K562 (cell line): ENCODE results near the gene TBL1XR1. TPM values are rescaled to one million over a fixed set of nuclear protein-coding genes. Genes with fewer than 3 reads are reported as not detected.
"Not testable (repeated sequence)": the region's sequence is repeated elsewhere in the genome, so short reads cannot be mapped to it uniquely, and the experiment has no call there.

Experiments used
- ATAC-seq: fragments of 200-7000 bp; cut with Tn5 transposase; 3 replicates; pipeline ENCODE4 v1.9.1; 2020; ENCODE audit warnings: moderate library complexity
- BruUV-seq: library from RNA; stranded (reverse); fragments of 400-500 nt; replicated peaks from 2 replicates; lab custom pipeline; 2021; lab: Mats Ljungman, UMichigan
- CTCF ChIA-PET: fragments of 300-600 bp; formaldehyde crosslinking; extraction: SDS; loops from one replicate; lab custom pipeline; 2021; ENCODE audit warnings: low intra/inter-chr PET ratio; lab: Yijun Ruan, JAX
- POLR2A ChIA-PET: fragments of 300-600, 350-650 bp; sonication (Branson Sonifier 250); formaldehyde crosslinking; extraction: SDS; loops from one replicate; lab custom pipeline; 2021; ENCODE audit warnings: antibody characterized with exemption, inconsistent platforms; lab: Yijun Ruan, JAX
- DNase-seq, 4 experiments: peaks; one replicate each; pipeline versions ENCODE4 v3.0.0 to v3.0.0-alpha.2; 2011 to 2018; ENCODE audit warnings: low spot score in 3 of 4, mixed read lengths in 3 of 4; ENCODE audit errors: extremely low read depth in 1 of 4
- FAIRE-seq: peaks from 2 replicates; lab custom pipeline; 2011; peaks lifted over from hg19 to GRCh38; lab: Jason Lieb, UNC
- H2AFZ ChIP-seq: 2 replicates; pipeline ENCODE4 v1.6.0; 2011; ENCODE audit warnings: low read depth, low read length, control low read depth, inconsistent platforms
- H3K27ac ChIP-seq: fragments of 200-600 bp; 3 replicates; pipeline ENCODE4 v1.8.0; 2011; ENCODE audit warnings: low read depth, mild to moderate bottlenecking, control low read depth, inconsistent platforms, low read length, moderate library complexity, mixed read lengths; ENCODE audit errors: extremely low read depth
- H3K27me3 ChIP-seq, 2 experiments: fragments of 300-600 bp in 1 of 2; 2 replicates in 1 of 2; 3 replicates in 1 of 2; pipeline versions ENCODE4 v1.6.0 to v1.8.0; 2011; ENCODE audit warnings: inconsistent platforms in 2 of 2, low read length in 2 of 2, mild to moderate bottlenecking in 1 of 2, mixed read lengths in 1 of 2, moderate library complexity in 1 of 2; ENCODE audit not compliant: control insufficient read depth in 2 of 2, insufficient read depth in 2 of 2
- H3K36me3 ChIP-seq: fragments of 300-600 bp; 3 replicates; pipeline ENCODE4 v1.8.0; 2011; ENCODE audit warnings: mild to moderate bottlenecking, low read length, inconsistent platforms; ENCODE audit not compliant: control insufficient read depth, insufficient read depth
- H3K4me1 ChIP-seq, 2 experiments: fragments of 200-600 bp in 1 of 2; replicated peaks in 1 of 2; 2 replicates in 1 of 2; 3 replicates in 1 of 2; pipeline versions ENCODE4 v1.5.1 to v1.8.0; 2011; ENCODE audit warnings: inconsistent platforms in 2 of 2, low read length in 2 of 2, mild to moderate bottlenecking in 1 of 2, mixed read lengths in 1 of 2, moderate library complexity in 1 of 2; ENCODE audit not compliant: control insufficient read depth in 2 of 2, insufficient read depth in 2 of 2
- H3K4me2 ChIP-seq: 2 replicates; pipeline ENCODE4 v1.6.1; 2011; ENCODE audit warnings: low read length, control low read depth, inconsistent platforms, mixed read lengths; ENCODE audit not compliant: insufficient read depth
- H3K4me3 ChIP-seq: fragments of 200-600 bp; sonication (generic), shearing (Covaris generic); 2 replicates; pipeline ENCODE4 v1.5.1; 2016; ENCODE audit warnings: control low read depth, inconsistent platforms
- H3K79me2 ChIP-seq: fragments of 200-600 bp; 3 replicates; pipeline ENCODE4 v1.8.0; 2011; ENCODE audit warnings: low read length, inconsistent platforms; ENCODE audit not compliant: control insufficient read depth, insufficient read depth
- H3K9ac ChIP-seq, 2 experiments: 2 replicates each; pipeline versions ENCODE4 v1.6.0 to v1.6.1; 2011; ENCODE audit warnings: low read depth in 2 of 2, low read length in 2 of 2, control low read depth in 1 of 2, inconsistent platforms in 1 of 2, mild to moderate bottlenecking in 1 of 2, mixed read lengths in 1 of 2; ENCODE audit not compliant: insufficient read depth in 1 of 2
- H3K9me1 ChIP-seq: one replicate; pipeline ENCODE4 v1.6.0; 2011; ENCODE audit warnings: inconsistent platforms, mild to moderate bottlenecking, low read length, moderate library complexity; ENCODE audit not compliant: control insufficient read depth, insufficient read depth
- H3K9me3 ChIP-seq: replicated peaks from 2 replicates; pipeline ENCODE4 v1.5.1; 2011; ENCODE audit warnings: low read depth, low read length, inconsistent platforms; ENCODE audit not compliant: control insufficient read depth, insufficient read depth
- H4K20me1 ChIP-seq: replicated peaks from 2 replicates; pipeline ENCODE4 v1.6.1; 2011; ENCODE audit warnings: low read length, inconsistent platforms, mixed read lengths; ENCODE audit not compliant: control insufficient read depth, insufficient read depth
- C11orf30 ChIP-seq: fragments of 450-650 bp; IDR thresholded peaks from 2 replicates; pipeline ENCODE4 v1.6.1; 2016; ENCODE audit warnings: low read depth, mild to moderate bottlenecking
- ETV1 ChIP-seq: fragments of 450-650 bp; conservative IDR thresholded peaks from 2 replicates; pipeline ENCODE4 v1.6.1; 2016; ENCODE audit warnings: missing genetic modification characterization, control low read depth, low read depth, missing compliant biosample characterization
- LARP7 ChIP-seq: fragments of 450-650 bp; IDR thresholded peaks from 2 replicates; pipeline ENCODE4 v1.6.1; 2016
- SAFB2 ChIP-seq: fragments of 200-400 bp; formaldehyde crosslinking; IDR thresholded peaks from 2 replicates; pipeline ENCODE4 v1.6.1; 2018; ENCODE audit warnings: borderline replicate concordance, low read length, low read depth, moderate library complexity; ENCODE audit not compliant: severe bottlenecking
- WGBS: fragments of 100-300 bp; shearing (Covaris generic); methylation state at CpG from one replicate; pipeline ENCODE4 v1.1.6; 2016; ENCODE audit warnings: low coverage, mixed read lengths; ENCODE audit not compliant: insufficient coverage; ENCODE audit errors: missing lambda C conversion rate; 5-methylcytosine and 5-hydroxymethylcytosine counted together
- in situ Hi-C: fragments of 300-500 bp; cut with MboI; formaldehyde crosslinking; loops from 4 replicates; pipeline ENCODE4 v1.15.0; 2018; ENCODE audit warnings: inconsistent platforms, mixed read lengths
- intact Hi-C: fragments of 100-400 bp; cut with micrococcal nuclease; formaldehyde crosslinking; loops from 2 replicates; pipeline ENCODE4 v1.14.2; 2022
- polyA plus RNA-seq, 8 experiments: library from polyadenylated mRNA; depleted of rRNA in 4 of 8; stranded (reverse) in 5 of 8; unstranded in 3 of 8; fragments of >200 nt; fragmentation: Nextera tagmentation in 2 of 8; fragmentation: Illumina TruSeq in 1 of 8; extraction: Ambion mirVana in 2 of 8; extraction: Trizol in 1 of 8; gene quantifications; 2 replicates each; pipeline versions ENCODE4 v1.2.1 to v1.2.3, GENCODE V29; 2011 to 2014; ENCODE audit warnings: inconsistent platforms in 1 of 8, missing spikeins in 1 of 8
- total RNA-seq, 7 experiments: library from RNA; depleted of rRNA in 6 of 7; stranded (reverse); fragments of >200 nt in 6 of 7; fragmentation: Illumina TruSeq in 2 of 7; extraction: Trizol in 2 of 7; gene quantifications; 2 replicates each; pipeline versions ENCODE4 v1.2.1 to v1.2.3, GENCODE V29; 2011 to 2021; ENCODE audit warnings: low replicate concordance in 1 of 7

The TBL1XR1 gene
- total and polyA plus RNA-seq, 9 of the 15 experiments (the other 6 are each of a cell fraction or from before 2014, with no cell fraction given), result 19.6 to 171 (median 83.3) TPM

- CTCF ChIA-PET, result interaction anchor here (0.7 kb wide), 2 partner anchors 22 to 74 kb away, joined by 3 read pairs; no protein-coding TSS in a partner anchor
These were observed 58.1 kb downstream of the TBL1XR1 start for GRCh38 chr3:177139220-177139619.

GRCh38 chr3:177137774-177138705 is 59.2 kb downstream of the TBL1XR1 start:
- Histone ChIP-seq H3K27me3 (no peaks in the 10 kb centered on the region), H2AFZ (no peak overlapping the region), H3K9me3 (no peaks in the 10 kb centered on the region), H3K36me3 (peaks cover 12% of the 10 kb centered on the region; the same call in 2 of the 3 replicates), H3K4me1 (peaks cover 0 to 11% of the 10 kb centered on the region in 2 experiments; a peak in 2 of 5 replicates), H3K4me3 (no peak overlapping the region), H3K27ac (no peak overlapping the region), H4K20me1 (peaks cover 7% of the 10 kb centered on the region; the same call in 1 of the 2 replicates), H3K9ac (no peak overlapping the region), H3K4me2 (no peak overlapping the region), H3K79me2 (peaks cover 96% of the 10 kb centered on the region), H3K9me1 (no peaks in the 10 kb centered on the region)
- ChIA-PET POLR2A (no interaction called here), CTCF (no interaction called here)
- no TSS peak for BruUV-seq
- WGBS, result 82% methylated on average over 7 of the region's 7 CpGs
- in situ Hi-C loops (no loop called here), intact Hi-C loops (no loop called here)
- DNase-seq (no peak), ATAC-seq (no peak), FAIRE-seq (peak; percentile 78)
- TF ChIP-seq SAFB2, result no peak

More at GRCh38 chr3:177139220-177139619, 58.1 kb downstream of the TBL1XR1 start:
- ATAC-seq (peak; percentile 65), FAIRE-seq (peak; percentile 15)
- Histone ChIP-seq H3K79me2 (peaks cover 97% of the 10 kb centered on the region), H3K4me1 (peaks cover 4 to 11% of the 10 kb centered on the region in 2 experiments; a peak in 2 of 5 replicates), H3K27ac (peak overlapping the region; percentile 30; the same call in 1 of the 3 replicates)
- DNase-seq, H3K9ac ChIP-seq, intact Hi-C loops, H2AFZ ChIP-seq, in situ Hi-C loops, H3K27me3 ChIP-seq, BruUV-seq, H3K36me3 ChIP-seq, H3K9me1 ChIP-seq, H3K4me2 ChIP-seq, POLR2A ChIA-PET, H4K20me1 ChIP-seq, H3K4me3 ChIP-seq, H3K9me3 ChIP-seq: not testable (repeated sequence)
- 56% methylated on average over 9 of the region's 10 CpGs for WGBS
- 0 out of 2 replicates have a peak, but pooled peaks have one; percentile 10 for TF ChIP-seq C11orf30
- TF ChIP-seq LARP7, result 0 out of 2 replicates have a peak, but pooled peaks have one; percentile 47
- peak; percentile 36; the same call in 1 of the 2 replicates for TF ChIP-seq ETV1 (tag)
